Esophagus squamous epithelium (tissue), 4 donors: ENCODE data around the gene RBKS.

ENCODE experiments used
- CTCF ChIP-seq, 6 experiments: fragments of 450-650 bp in 4 of 6; fragments of 200-600 bp in 2 of 6; sonication (generic) in 2 of 6; IDR thresholded peaks; one replicate each; pipeline ENCODE4 v1.5.1; 2016 to 2019; ENCODE audit warnings: antibody characterized with exemption in 6 of 6, mild to moderate bottlenecking in 4 of 6, moderate library complexity in 4 of 6
- POLR2A ChIP-seq, 4 donors: fragments of 450-650 bp; IDR thresholded peaks; one replicate each; pipeline ENCODE4 v1.6.1; 2017; ENCODE audit warnings: antibody characterized with exemption in 4 of 4, mild to moderate bottlenecking in 4 of 4, moderate library complexity in 3 of 4

GRCh38 chr2:27852691-27853090, 37.5 kb downstream of the RBKS start:
- no peak for TF ChIP-seq CTCF (IDR thresholded peaks at IDR 0.05)
- no peak for TF ChIP-seq POLR2A (IDR thresholded peaks at IDR 0.05)
